WTC11 (cell line): ENCODE data around the gene OPN4.

ENCODE experiments used
- CREM ChIP-seq: sonication (generic); formaldehyde crosslinking; IDR thresholded peaks from 2 replicates; pipeline ENCODE4 v1.8.1; 2022; ENCODE audit warnings: mild to moderate bottlenecking, missing genetic modification reagents, moderate library complexity
- MXD4 ChIP-seq: fragments of 250-450 bp; sonication (Bioruptor Pico); IDR thresholded peaks from 2 replicates; pipeline ENCODE4 v1.8.0; 2021; ENCODE audit warnings: mild to moderate bottlenecking, moderate library complexity, borderline replicate concordance
- ZNF416 ChIP-seq: fragments of 250-450 bp; sonication (Bioruptor Pico); IDR thresholded peaks from 2 replicates; pipeline ENCODE4 v1.9.0; 2021; ENCODE audit warnings: mild to moderate bottlenecking, inconsistent platforms
- TF ChIP-seq, protein P1 (sequence below): fragments of 200-600 bp; IDR thresholded peaks from 2 replicates; pipeline ENCODE4 v1.8.0; 2022; ENCODE audit warnings: antibody characterized with exemption
- TF ChIP-seq, protein P2 (sequence below): sonication (generic); formaldehyde crosslinking; IDR thresholded peaks from 2 replicates; pipeline ENCODE4 v1.8.0; 2022; ENCODE audit warnings: missing genetic modification reagents
- TF ChIP-seq, protein P3 (sequence below): sonication (generic); formaldehyde crosslinking; IDR thresholded peaks from 2 replicates; pipeline ENCODE4 v1.8.1; 2023; ENCODE audit warnings: mild to moderate bottlenecking, missing genetic modification reagents, moderate library complexity
- TF ChIP-seq, protein P4 (sequence below): sonication (generic); formaldehyde crosslinking; IDR thresholded peaks from 2 replicates; pipeline ENCODE4 v1.8.0; 2022; ENCODE audit warnings: mild to moderate bottlenecking, missing genetic modification reagents
- TF ChIP-seq, protein P5 (sequence below): sonication (generic); formaldehyde crosslinking; IDR thresholded peaks from 2 replicates; pipeline ENCODE4 v1.8.1; 2022; ENCODE audit warnings: low read depth, mild to moderate bottlenecking, moderate library complexity, missing genetic modification reagents, borderline replicate concordance

DNA sequence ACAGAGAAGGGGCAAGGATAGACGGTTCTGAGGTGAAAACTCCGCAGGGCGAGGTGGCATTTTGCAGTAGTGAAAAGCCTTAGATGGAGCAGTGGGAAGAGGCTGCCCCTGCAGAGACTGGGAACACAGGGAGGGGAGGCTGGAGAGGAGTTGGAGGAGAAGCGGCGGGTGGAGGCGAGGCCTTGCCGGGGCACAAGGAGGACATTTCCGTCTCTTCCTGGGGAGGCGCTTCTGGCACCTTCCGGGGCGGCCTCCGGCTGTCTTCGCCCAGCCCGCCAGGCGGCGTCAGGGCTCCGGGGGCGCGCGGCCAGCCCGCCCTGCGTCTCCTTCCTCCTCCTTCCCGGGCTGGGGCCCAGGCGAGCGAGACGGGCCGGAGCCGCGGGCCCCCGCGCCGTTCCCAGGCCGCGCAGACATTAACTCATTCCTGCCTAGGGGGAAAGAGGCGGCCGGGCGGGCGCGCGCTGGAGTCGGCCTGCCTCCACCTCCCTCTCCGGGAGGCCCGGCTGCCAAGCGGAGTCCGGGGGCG lies 56.7 kb downstream of the OPN4 start:
- TF ChIP-seq, protein P1, sequence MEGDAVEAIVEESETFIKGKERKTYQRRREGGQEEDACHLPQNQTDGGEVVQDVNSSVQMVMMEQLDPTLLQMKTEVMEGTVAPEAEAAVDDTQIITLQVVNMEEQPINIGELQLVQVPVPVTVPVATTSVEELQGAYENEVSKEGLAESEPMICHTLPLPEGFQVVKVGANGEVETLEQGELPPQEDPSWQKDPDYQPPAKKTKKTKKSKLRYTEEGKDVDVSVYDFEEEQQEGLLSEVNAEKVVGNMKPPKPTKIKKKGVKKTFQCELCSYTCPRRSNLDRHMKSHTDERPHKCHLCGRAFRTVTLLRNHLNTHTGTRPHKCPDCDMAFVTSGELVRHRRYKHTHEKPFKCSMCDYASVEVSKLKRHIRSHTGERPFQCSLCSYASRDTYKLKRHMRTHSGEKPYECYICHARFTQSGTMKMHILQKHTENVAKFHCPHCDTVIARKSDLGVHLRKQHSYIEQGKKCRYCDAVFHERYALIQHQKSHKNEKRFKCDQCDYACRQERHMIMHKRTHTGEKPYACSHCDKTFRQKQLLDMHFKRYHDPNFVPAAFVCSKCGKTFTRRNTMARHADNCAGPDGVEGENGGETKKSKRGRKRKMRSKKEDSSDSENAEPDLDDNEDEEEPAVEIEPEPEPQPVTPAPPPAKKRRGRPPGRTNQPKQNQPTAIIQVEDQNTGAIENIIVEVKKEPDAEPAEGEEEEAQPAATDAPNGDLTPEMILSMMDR, result peak; percentile 65
- TF ChIP-seq, protein P2, sequence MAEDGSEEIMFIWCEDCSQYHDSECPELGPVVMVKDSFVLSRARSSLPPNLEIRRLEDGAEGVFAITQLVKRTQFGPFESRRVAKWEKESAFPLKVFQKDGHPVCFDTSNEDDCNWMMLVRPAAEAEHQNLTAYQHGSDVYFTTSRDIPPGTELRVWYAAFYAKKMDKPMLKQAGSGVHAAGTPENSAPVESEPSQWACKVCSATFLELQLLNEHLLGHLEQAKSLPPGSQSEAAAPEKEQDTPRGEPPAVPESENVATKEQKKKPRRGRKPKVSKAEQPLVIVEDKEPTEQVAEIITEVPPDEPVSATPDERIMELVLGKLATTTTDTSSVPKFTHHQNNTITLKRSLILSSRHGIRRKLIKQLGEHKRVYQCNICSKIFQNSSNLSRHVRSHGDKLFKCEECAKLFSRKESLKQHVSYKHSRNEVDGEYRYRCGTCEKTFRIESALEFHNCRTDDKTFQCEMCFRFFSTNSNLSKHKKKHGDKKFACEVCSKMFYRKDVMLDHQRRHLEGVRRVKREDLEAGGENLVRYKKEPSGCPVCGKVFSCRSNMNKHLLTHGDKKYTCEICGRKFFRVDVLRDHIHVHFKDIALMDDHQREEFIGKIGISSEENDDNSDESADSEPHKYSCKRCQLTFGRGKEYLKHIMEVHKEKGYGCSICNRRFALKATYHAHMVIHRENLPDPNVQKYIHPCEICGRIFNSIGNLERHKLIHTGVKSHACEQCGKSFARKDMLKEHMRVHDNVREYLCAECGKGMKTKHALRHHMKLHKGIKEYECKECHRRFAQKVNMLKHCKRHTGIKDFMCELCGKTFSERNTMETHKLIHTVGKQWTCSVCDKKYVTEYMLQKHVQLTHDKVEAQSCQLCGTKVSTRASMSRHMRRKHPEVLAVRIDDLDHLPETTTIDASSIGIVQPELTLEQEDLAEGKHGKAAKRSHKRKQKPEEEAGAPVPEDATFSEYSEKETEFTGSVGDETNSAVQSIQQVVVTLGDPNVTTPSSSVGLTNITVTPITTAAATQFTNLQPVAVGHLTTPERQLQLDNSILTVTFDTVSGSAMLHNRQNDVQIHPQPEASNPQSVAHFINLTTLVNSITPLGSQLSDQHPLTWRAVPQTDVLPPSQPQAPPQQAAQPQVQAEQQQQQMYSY, result no peak
- TF ChIP-seq ZNF416 (CRISPR knock-in tag) (no peak), CREM (CRISPR knock-in tag) (no peak), MXD4 (CRISPR knock-in tag) (no peak)
- TF ChIP-seq, protein P3, sequence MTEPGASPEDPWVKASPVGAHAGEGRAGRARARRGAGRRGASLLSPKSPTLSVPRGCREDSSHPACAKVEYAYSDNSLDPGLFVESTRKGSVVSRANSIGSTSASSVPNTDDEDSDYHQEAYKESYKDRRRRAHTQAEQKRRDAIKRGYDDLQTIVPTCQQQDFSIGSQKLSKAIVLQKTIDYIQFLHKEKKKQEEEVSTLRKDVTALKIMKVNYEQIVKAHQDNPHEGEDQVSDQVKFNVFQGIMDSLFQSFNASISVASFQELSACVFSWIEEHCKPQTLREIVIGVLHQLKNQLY (CRISPR knock-in tag), result no peak
- TF ChIP-seq, protein P4, sequence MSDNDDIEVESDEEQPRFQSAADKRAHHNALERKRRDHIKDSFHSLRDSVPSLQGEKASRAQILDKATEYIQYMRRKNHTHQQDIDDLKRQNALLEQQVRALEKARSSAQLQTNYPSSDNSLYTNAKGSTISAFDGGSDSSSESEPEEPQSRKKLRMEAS (CRISPR knock-in tag), result peak; percentile 71; the same call in 1 of the 2 replicates
- TF ChIP-seq, protein P5, sequence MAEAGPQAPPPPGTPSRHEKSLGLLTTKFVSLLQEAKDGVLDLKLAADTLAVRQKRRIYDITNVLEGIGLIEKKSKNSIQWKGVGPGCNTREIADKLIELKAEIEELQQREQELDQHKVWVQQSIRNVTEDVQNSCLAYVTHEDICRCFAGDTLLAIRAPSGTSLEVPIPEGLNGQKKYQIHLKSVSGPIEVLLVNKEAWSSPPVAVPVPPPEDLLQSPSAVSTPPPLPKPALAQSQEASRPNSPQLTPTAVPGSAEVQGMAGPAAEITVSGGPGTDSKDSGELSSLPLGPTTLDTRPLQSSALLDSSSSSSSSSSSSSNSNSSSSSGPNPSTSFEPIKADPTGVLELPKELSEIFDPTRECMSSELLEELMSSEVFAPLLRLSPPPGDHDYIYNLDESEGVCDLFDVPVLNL (CRISPR knock-in tag), result no peak
